Neutrophil (primary cell): ENCODE results near the gene FAM186B.

ENCODE experiments used
- H3K27ac ChIP-seq: fragments of 200-600 bp; sonication (generic); 2 replicates; pipeline ENCODE4 v1.5.1; 2016; ENCODE audit warnings: mild to moderate bottlenecking, moderate library complexity
- H3K27me3 ChIP-seq: fragments of 200-600 bp; sonication (generic); 2 replicates; pipeline ENCODE4 v1.6.0; 2016; ENCODE audit warnings: mild to moderate bottlenecking
- H3K36me3 ChIP-seq: fragments of 200-600 bp; sonication (generic); 2 replicates; pipeline ENCODE4 v1.5.1; 2017
- H3K4me1 ChIP-seq, 2 experiments: fragments of 200-600 bp in 1 of 2; sonication (generic) in 1 of 2; 1 replicate in 1 of 2; 2 replicates in 1 of 2; pipeline versions ENCODE4 v1.5.1 to v1.6.1; 2013 to 2016; ENCODE audit warnings: low read depth in 1 of 2, low read length in 1 of 2, mild to moderate bottlenecking in 1 of 2, moderate library complexity in 1 of 2; ENCODE audit not compliant: control insufficient read depth in 1 of 2, insufficient read depth in 1 of 2
- H3K4me3 ChIP-seq, 2 experiments: fragments of 200-600 bp in 1 of 2; sonication (generic) in 1 of 2; 1 replicate in 1 of 2; 2 replicates in 1 of 2; pipeline ENCODE4 v1.5.1; 2013 to 2016; ENCODE audit warnings: low read depth in 1 of 2, low read length in 1 of 2, mild to moderate bottlenecking in 1 of 2, moderate library complexity in 1 of 2
- H3K9me3 ChIP-seq: fragments of 200-600 bp; sonication (generic); 2 replicates; pipeline ENCODE4 v1.5.1; 2016
- TF ChIP-seq, protein P1 (sequence below): fragments of 200-600 bp; sonication (generic); IDR thresholded peaks from 2 replicates; pipeline ENCODE4 v1.5.1; 2016; ENCODE audit warnings: antibody characterized with exemption

FAM186B gene

DNA sequence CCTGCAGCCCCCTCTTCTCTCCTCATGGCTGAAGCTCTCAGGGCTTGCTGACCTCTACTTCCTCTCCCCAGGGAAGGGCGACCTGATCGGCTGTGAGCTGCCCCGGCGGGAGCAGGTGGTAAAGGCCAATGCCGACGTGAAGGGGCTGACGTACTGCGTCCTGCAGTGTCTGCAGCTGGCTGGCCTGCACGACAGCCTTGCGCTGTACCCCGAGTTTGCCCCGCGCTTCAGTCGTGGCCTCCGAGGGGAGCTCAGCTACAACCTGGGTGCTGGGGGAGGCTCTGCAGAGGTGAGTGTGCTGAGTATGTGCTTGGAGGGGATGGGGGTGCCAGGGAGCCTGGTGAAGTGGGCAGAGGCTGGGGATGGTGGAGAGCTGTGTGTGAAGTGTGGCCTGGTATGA lies 51.2 kb downstream of the FAM186B start:
- peaks cover 39% of the 10 kb centered on the region for H3K36me3 ChIP-seq
- H3K4me1 ChIP-seq = no peaks in the 10 kb centered on the region
- no peaks in the 10 kb centered on the region for H3K9me3 ChIP-seq
- H3K27me3 ChIP-seq = peaks cover 43% of the 10 kb centered on the region
- H3K27ac ChIP-seq = no peak overlapping the region
- TF ChIP-seq, protein P1, sequence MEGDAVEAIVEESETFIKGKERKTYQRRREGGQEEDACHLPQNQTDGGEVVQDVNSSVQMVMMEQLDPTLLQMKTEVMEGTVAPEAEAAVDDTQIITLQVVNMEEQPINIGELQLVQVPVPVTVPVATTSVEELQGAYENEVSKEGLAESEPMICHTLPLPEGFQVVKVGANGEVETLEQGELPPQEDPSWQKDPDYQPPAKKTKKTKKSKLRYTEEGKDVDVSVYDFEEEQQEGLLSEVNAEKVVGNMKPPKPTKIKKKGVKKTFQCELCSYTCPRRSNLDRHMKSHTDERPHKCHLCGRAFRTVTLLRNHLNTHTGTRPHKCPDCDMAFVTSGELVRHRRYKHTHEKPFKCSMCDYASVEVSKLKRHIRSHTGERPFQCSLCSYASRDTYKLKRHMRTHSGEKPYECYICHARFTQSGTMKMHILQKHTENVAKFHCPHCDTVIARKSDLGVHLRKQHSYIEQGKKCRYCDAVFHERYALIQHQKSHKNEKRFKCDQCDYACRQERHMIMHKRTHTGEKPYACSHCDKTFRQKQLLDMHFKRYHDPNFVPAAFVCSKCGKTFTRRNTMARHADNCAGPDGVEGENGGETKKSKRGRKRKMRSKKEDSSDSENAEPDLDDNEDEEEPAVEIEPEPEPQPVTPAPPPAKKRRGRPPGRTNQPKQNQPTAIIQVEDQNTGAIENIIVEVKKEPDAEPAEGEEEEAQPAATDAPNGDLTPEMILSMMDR = no peak
- no peak overlapping the region for H3K4me3 ChIP-seq

DNA sequence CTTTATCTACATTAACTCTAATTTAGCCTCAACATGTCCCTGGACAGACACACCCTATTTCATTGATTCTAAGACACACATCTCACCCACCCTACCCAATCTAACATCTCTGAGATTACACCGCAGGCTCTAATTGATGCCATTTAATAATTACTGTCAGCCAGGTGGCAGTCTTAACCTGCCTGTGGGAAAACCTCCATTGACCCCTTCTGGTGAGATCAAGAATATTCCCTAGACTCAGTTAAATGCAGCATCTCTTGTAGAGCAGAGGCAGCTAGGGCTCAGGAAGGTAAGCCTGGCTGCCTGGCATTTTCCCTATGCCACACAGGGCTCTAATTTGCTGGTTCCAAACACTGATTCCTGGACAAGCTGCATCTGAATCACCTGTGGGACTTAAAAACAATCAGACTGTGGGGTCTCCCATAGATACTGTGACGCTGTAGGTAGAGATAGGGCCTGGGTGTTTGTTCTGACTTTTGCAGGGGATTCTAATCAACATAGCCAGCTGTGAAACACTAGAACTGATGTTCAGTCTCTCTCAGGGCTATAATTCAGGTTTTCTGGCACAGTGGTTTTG lies 51.8 kb downstream of the FAM186B start:
- TF ChIP-seq, protein P1 = no peak
- H3K27me3 ChIP-seq = peaks cover 50% of the 10 kb centered on the region
- no peak overlapping the region for H3K27ac ChIP-seq
- H3K9me3 ChIP-seq = no peaks in the 10 kb centered on the region
- no peak overlapping the region for H3K4me3 ChIP-seq
- H3K4me1 ChIP-seq = peaks cover 0 to 6% of the 10 kb centered on the region in 2 experiments
- H3K36me3 ChIP-seq = peaks cover 32% of the 10 kb centered on the region

DNA sequence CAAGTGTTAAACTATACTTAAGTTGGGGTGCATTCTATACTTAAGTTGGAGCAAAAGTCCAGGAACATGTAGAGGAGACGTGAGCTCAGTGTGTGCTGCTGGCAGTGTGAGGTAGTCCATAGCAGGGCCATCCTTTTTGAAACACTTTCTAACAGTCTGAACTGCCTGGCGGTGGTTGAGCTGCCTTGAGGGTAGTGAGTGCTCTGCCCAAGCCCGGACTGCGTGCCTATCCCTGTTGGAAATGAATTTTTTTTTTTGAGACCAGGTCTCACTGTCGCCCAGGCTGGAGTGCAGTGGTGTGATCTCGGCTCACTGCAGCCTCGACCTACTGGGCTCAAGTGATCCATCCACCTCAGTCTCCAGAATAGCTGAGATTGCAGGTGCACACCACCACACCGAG lies 52.5 kb downstream of the FAM186B start:
- H3K4me3 ChIP-seq = no peak overlapping the region
- no peak overlapping the region for H3K27ac ChIP-seq
- peaks cover 25% of the 10 kb centered on the region for H3K36me3 ChIP-seq
- H3K9me3 ChIP-seq = no peaks in the 10 kb centered on the region
- H3K27me3 ChIP-seq = peaks cover 57% of the 10 kb centered on the region
- TF ChIP-seq, protein P1 = no peak
- peaks cover 0 to 7% of the 10 kb centered on the region in 2 experiments for H3K4me1 ChIP-seq

DNA sequence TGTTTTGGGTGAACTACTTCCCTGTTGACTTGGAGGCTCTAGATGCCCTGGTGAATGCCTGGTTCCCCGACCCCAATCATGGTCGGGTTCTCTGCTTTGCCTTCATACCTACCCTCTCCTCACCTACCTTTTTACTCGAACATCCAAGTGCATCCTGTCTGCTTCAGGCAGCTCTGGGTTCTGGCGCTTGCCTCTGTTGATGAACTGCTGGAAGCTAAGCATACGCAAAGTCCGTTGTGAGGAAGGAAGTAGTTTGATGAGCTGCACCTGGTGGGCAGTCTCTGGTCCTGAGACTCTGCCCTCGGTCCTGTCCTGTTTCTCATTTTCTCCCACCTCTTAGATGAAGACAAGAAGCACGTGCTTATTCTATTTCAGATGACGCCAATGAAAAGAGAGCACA lies 53.0 kb downstream of the FAM186B start:
- Histone ChIP-seq H3K4me3 (no peak overlapping the region), H3K9me3 (no peaks in the 10 kb centered on the region), H3K36me3 (peaks cover 20% of the 10 kb centered on the region), H3K4me1 (peaks cover 0 to 7% of the 10 kb centered on the region in 2 experiments), H3K27ac (no peak overlapping the region), H3K27me3 (peaks cover 61% of the 10 kb centered on the region)
- TF ChIP-seq, protein P1 = no peak

DNA sequence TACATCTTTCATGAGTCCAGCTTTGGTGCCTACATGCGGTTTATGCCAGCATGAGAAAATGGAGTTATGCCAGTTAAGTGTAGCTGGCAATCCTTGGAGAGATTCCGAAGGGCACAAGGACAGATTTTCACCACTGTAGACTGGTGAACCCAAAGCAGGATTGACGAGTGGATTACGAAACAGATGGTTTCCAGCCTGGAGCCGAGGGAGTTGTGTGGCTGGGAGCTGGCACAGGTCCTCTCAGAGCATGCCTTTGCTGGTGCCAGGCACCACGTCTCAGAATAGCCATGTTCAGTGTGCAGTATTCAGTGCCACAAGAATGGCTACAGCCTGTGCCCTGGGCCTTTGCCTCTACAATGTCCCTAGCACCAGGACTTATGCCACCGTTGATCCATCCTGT lies 53.4 kb downstream of the FAM186B start:
- TF ChIP-seq, protein P1 = no peak
- Histone ChIP-seq H3K27ac (no peak overlapping the region), H3K4me3 (no peak overlapping the region), H3K27me3 (peaks cover 65% of the 10 kb centered on the region), H3K36me3 (peaks cover 16% of the 10 kb centered on the region), H3K9me3 (no peaks in the 10 kb centered on the region), H3K4me1 (peaks cover 0 to 7% of the 10 kb centered on the region in 2 experiments)
